Gastrocnemius medialis (tissue), 4 donors: ENCODE measurements around the gene GGPS1. TPM values are rescaled to one million over a fixed set of nuclear protein-coding genes. Genes with fewer than 3 reads are reported as not detected.

Source experiments
- ATAC-seq, 2 donors: fragments of 150-250 bp; one replicate each; pipeline ENCODE4 v1.9.1; 2016
- DNase-seq, 2 donors: peaks; one replicate each; pipeline ENCODE4 v3.0.0-alpha.2; 2019
- H3K27ac ChIP-seq, 4 donors: fragments of 200-600 bp; sonication (generic); 1 replicate in 1 of 4; 2 replicates in 3 of 4; pipeline ENCODE4 v1.5.1; 2016 to 2018; ENCODE audit warnings: mild to moderate bottlenecking in 2 of 4, moderate library complexity in 1 of 4
- H3K27me3 ChIP-seq, 3 donors: fragments of 200-600 bp; sonication (generic) in 2 of 3; 1 replicate in 1 of 3; 2 replicates in 2 of 3; pipeline versions ENCODE4 v1.5.1 to v1.6.0; 2016 to 2019; ENCODE audit warnings: mild to moderate bottlenecking in 1 of 3, moderate library complexity in 1 of 3
- H3K36me3 ChIP-seq, 2 donors: fragments of 200-600 bp; sonication (generic) in 1 of 2; one replicate each; pipeline ENCODE4 v1.5.1; 2017 to 2018
- H3K4me1 ChIP-seq, 2 donors: fragments of 200-600 bp; sonication (generic) in 1 of 2; one replicate each; pipeline ENCODE4 v1.5.1; 2016 to 2017; ENCODE audit warnings: mild to moderate bottlenecking in 2 of 2
- H3K4me3 ChIP-seq, 4 donors: fragments of 200-600 bp; sonication (generic) in 3 of 4; 1 replicate in 1 of 4; 2 replicates in 3 of 4; pipeline ENCODE4 v1.5.1; 2016 to 2019; ENCODE audit warnings: mild to moderate bottlenecking in 2 of 4
- H3K9me3 ChIP-seq, 3 donors: fragments of 200-600 bp; sonication (generic) in 2 of 3; 1 replicate in 1 of 3; 2 replicates in 2 of 3; pipeline ENCODE4 v1.5.1; 2016 to 2019
- POLR2A ChIP-seq, 2 donors: fragments of 450-650 bp; IDR thresholded peaks; one replicate each; pipeline ENCODE4 v1.6.1; 2017; ENCODE audit warnings: antibody characterized with exemption in 2 of 2, mild to moderate bottlenecking in 2 of 2, moderate library complexity in 2 of 2
- in situ Hi-C, 4 donors: fragments of 200-750 bp; cut with MboI; loops; one replicate each; pipeline versions ENCODE4 v1.15.0 to v1.8.0; 2017; ENCODE audit warnings: low sequenced_read_pairs in 4 of 4
- intact Hi-C: fragments of 100-400 bp; cut with DNase I; formaldehyde crosslinking; loops from one replicate; pipeline ENCODE4 v1.15.1; 2023; ENCODE audit warnings: low total_unique reads
- total RNA-seq, 4 donors: library from RNA; depleted of rRNA; stranded (reverse); fragments of >200 nt; gene quantifications; one replicate each; pipeline versions ENCODE4 v1.1.0 to v1.2.3, GENCODE V29; 2016
- TF ChIP-seq, protein P1 (sequence below), 5 experiments: fragments of 450-650 bp in 3 of 5; fragments of 200-600 bp in 2 of 5; sonication (generic) in 2 of 5; IDR thresholded peaks in 4 of 5; conservative IDR thresholded peaks in 1 of 5; 1 replicate in 4 of 5; 2 replicates in 1 of 5; pipeline ENCODE4 v1.5.1; 2016 to 2019; ENCODE audit warnings: antibody characterized with exemption in 5 of 5, mild to moderate bottlenecking in 3 of 5, moderate library complexity in 3 of 5

GGPS1 gene
- total RNA-seq, 4 donors from 2014 or later = 14.5 to 21.9 (median 17.7) TPM

DNA sequence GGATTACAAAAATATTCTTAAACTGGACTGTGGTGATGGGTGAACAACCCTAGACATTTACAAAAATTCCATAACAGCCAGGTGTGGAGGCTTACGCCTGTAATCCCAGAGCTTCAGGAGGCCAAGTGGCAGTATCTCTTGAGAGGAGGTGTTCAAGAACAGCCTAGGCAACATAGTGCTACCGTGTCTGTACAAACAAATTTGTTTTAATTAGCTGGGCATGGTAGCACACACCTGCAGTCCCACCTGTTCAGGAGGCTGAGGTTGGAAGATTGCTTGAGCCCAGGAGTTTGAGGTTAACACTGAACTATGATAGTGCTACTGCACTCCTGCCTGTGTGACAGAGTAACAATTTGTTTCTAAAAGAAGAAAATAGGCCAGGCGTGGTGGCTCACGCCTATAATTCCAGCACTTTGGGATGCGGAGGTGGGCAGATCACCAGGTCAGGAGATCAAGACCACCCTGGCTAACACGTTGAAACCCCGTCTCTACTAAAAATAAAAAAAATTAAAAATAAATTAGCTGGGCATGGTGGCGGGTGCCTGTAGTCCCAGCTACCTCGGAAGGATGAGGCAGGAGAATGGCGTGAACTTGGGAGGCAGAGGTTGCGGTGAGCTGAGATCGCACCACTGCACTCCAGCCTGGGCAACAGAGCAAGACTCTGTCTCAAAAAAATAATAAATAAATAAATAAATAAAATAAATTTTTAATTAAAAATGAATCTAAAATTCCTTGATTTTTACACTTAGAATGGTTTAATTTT lies 37.4 kb upstream of the GGPS1 start:
- intact Hi-C loops (no loop called here), in situ Hi-C loops (no loop called here)
- Histone ChIP-seq H3K36me3 (no peaks in the 10 kb centered on the region), H3K27me3 (no peaks in the 10 kb centered on the region), H3K4me1 (peaks cover 52 to 71% of the 10 kb centered on the region in 2 donors), H3K27ac (peak overlapping the region in 3 of 4 donors; percentile 10 to 39 (median 29)), H3K4me3 (no peak overlapping the region), H3K9me3 (no peaks in the 10 kb centered on the region)
- no peak for DNase-seq
- ATAC-seq = no peak
- TF ChIP-seq, protein P1, sequence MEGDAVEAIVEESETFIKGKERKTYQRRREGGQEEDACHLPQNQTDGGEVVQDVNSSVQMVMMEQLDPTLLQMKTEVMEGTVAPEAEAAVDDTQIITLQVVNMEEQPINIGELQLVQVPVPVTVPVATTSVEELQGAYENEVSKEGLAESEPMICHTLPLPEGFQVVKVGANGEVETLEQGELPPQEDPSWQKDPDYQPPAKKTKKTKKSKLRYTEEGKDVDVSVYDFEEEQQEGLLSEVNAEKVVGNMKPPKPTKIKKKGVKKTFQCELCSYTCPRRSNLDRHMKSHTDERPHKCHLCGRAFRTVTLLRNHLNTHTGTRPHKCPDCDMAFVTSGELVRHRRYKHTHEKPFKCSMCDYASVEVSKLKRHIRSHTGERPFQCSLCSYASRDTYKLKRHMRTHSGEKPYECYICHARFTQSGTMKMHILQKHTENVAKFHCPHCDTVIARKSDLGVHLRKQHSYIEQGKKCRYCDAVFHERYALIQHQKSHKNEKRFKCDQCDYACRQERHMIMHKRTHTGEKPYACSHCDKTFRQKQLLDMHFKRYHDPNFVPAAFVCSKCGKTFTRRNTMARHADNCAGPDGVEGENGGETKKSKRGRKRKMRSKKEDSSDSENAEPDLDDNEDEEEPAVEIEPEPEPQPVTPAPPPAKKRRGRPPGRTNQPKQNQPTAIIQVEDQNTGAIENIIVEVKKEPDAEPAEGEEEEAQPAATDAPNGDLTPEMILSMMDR (IDR thresholded peaks at IDR 0.05 in 4 of 5, conservative IDR thresholded peaks at IDR 0.05 in 1 of 5) = no peak
- TF ChIP-seq POLR2A (IDR thresholded peaks at IDR 0.05) = no peak

DNA sequence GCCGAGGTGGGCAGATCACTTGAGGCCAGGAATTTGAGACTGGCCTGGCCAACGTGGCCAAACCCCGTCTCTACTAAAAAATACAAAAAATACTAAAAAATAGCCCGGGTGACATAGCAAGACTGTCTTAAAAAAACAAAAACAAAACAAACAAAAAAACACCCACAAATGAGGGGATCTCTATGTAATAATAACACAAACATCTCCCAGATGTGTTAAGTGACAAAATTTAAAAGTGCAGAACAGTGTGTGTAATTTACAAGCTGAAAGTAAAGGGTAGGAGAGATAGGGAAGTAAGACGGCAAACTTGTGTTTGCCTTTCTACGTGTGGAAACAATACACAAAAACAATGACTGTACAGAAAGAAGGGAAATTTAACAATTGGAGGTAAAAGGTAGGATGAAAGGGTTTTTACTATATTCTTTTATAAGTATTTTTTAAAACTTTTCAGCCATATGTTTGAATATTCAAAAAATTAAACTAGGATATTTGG lies 36.7 kb upstream of the GGPS1 start:
- ATAC-seq (no peak), DNase-seq (no peak)
- H3K27ac ChIP-seq = peak overlapping the region in 3 of 4 donors; percentile 7 to 35 (median 29)
- no peak overlapping the region for H3K4me3 ChIP-seq
- intact Hi-C loops (no loop called here), in situ Hi-C loops (no loop called here)
- H3K36me3 ChIP-seq = no peaks in the 10 kb centered on the region
- H3K4me1 ChIP-seq = peaks cover 54 to 76% of the 10 kb centered on the region in 2 donors
- H3K27me3 ChIP-seq = no peaks in the 10 kb centered on the region
- no peaks in the 10 kb centered on the region for H3K9me3 ChIP-seq
- TF ChIP-seq, protein P1 (IDR thresholded peaks at IDR 0.05 in 4 of 5, conservative IDR thresholded peaks at IDR 0.05 in 1 of 5) = no peak
- TF ChIP-seq POLR2A (IDR thresholded peaks at IDR 0.05) = no peak

DNA sequence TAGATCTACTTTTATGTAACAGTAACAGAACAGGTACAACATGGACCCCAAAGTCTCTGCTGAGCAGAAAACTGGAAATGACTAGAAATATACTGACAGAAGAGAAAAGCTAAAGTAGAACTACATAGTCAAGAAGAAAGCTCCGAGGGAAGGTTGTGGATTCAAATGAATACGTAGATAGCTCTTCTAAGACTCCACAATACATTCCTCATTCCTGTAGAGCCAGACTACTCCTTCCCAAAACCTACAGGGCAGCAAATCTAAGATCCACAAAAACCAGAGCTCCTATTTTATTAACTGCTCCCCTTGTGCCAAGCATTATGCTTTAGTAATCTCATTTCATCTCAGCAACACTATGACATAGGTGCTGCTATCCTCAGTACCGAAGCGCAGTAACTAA lies 35.6 kb upstream of the GGPS1 start:
- H3K4me1 ChIP-seq = peaks cover 48 to 68% of the 10 kb centered on the region in 2 donors
- H3K27me3 ChIP-seq = no peaks in the 10 kb centered on the region
- intact Hi-C loops = no loop called here
- H3K9me3 ChIP-seq = no peaks in the 10 kb centered on the region
- no peaks in the 10 kb centered on the region for H3K36me3 ChIP-seq
- TF ChIP-seq, protein P1 (IDR thresholded peaks at IDR 0.05 in 4 of 5, conservative IDR thresholded peaks at IDR 0.05 in 1 of 5) = no peak
- TF ChIP-seq POLR2A (IDR thresholded peaks at IDR 0.05) = no peak
- DNase-seq = no peak
- no peak for ATAC-seq
- peak overlapping the region in 1 of 4 donors; percentile 4 for H3K27ac ChIP-seq
- in situ Hi-C loops = no loop called here
- no peak overlapping the region for H3K4me3 ChIP-seq

DNA sequence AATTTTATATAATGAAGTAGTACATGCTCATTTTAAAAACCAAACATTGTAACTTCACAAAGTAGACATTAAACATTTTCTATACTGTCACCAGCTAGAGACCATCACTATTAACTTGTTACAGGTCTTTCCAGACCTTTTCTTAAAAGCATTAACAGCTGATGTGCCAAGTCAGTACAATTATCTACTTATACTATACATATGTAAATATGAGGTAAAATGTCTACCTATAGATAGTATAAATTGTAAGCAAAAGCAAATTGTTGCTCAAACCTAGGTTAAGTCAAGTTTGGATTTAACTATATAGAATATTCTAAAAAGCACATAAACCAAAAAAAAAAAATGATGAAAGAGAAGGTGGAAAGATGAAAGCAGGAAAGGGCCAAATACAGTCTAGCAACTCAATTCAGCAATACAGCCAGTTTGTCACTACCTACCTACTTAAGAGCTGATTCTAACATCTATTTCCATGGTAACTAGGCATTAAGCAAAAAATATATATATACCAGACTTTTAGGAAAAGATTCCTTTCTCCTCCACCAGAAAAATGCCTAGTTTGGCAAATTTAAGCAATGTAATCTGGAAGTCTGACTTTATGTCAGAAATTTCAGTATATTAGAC lies 34.9 kb upstream of the GGPS1 start:
- no peak overlapping the region for H3K27ac ChIP-seq
- ATAC-seq = no peak
- no peak overlapping the region for H3K4me3 ChIP-seq
- no peaks in the 10 kb centered on the region for H3K27me3 ChIP-seq
- TF ChIP-seq, protein P1 (IDR thresholded peaks at IDR 0.05 in 4 of 5, conservative IDR thresholded peaks at IDR 0.05 in 1 of 5) = no peak
- TF ChIP-seq POLR2A (IDR thresholded peaks at IDR 0.05) = no peak
- in situ Hi-C loops = no loop called here
- peaks cover 49 to 68% of the 10 kb centered on the region in 2 donors for H3K4me1 ChIP-seq
- no peaks in the 10 kb centered on the region for H3K36me3 ChIP-seq
- no peaks in the 10 kb centered on the region for H3K9me3 ChIP-seq
- no peak for DNase-seq
- intact Hi-C loops = no loop called here
